Pulmonary artery endothelial cell (primary cell): ENCODE results near the gene PHEX. TPM values are rescaled to one million over a fixed set of nuclear protein-coding genes. Genes with fewer than 3 reads are reported as not detected.

ENCODE experiments used
- DNase-seq: peaks from one replicate; pipeline ENCODE4 v3.0.0-alpha.2; 2011; ENCODE audit warnings: low read depth, low spot score
- total RNA-seq: library from RNA; depleted of rRNA; stranded (reverse); fragments of >200 nt; gene quantifications from 2 replicates; pipeline ENCODE4 v1.2.3, GENCODE V29; 2014

The PHEX gene
- total RNA-seq, 1 donor from 2014 or later: 1.1 TPM

DNA sequence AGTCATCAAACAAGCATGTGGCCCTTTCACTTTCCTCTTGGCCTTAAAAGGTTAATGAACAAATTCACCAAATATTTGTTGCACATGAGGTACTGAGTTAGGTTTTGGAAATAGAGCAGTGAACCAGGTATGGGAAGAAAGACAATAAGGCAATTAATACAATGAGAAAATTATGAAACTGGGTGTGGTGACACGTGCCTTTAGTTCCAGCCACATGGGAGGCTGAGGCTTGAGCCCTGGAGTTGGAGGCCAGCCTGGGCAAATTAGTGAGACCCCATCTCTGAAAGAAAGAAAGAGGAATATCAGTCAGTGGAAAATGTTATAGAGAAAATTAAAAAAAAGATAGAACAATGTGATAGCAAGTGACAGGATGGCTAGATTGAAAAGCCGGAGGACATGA lies 8.1 kb downstream of the PHEX start:
- no peak for DNase-seq

GRCh38 chrX:22041907-22042530 lies 9.9 kb downstream of the PHEX start:
- DNase-seq: no peak

DNA sequence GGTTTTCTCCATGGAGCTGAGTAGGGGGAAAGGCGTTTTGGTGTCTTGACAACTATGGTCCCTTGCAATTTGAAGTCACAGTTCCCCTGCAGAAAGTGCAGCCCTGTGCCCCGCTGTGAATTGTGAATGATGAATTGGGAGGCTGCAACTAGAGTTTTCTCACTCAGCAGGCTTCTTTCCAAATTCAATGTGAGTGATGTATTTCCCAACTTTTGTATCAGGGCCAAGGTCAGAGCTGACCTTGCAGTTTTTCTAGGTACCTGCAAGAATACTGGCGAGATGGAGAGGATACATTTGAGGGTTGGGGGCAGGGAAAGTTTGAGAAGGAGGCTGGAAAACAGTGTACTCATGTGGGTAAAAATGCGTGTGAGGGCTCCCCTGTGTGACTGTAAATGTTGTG lies 11.7 kb downstream of the PHEX start:
- no peak for DNase-seq

GRCh38 chrX:22047468-22047867 lies 15.3 kb downstream of the PHEX start:
- no peak for DNase-seq

DNA sequence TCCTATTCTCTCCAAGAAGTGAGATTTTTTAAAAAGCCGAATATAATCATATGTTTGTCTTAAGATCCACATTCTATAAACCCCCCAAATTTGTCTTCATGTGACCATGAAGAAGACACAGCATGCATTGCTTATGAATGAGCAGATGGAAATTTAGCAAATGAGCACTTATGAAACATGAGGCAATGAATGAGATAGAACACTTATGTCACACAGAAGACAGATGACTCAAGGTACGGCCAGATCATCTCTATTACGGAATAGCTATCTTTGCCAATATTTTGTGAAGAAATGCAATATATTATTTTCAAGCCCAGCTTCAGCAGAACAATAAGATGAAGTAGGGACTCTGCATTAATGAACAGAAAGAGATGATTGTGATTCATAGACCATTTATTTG lies 21.4 kb downstream of the PHEX start:
- no peak for DNase-seq

DNA sequence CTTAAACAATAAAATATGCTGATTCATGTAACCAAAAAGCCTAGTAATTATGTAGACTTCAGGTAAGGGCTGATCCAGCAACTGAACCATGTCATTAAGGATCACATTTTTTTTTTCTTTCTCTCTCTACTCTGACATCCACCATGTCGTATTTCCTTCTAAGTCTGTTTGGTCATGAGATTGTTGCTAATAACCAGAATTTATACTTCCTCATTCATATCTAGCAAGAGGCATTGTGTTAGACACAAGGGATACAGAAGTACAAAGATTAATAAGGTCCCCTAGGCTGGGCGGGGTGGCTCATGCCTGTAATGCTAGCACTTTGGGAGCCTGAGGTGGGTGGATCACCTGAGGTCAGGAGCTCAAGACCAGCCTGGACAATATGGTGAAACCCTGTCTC lies 24.1 kb downstream of the PHEX start:
- no peak for DNase-seq

DNA sequence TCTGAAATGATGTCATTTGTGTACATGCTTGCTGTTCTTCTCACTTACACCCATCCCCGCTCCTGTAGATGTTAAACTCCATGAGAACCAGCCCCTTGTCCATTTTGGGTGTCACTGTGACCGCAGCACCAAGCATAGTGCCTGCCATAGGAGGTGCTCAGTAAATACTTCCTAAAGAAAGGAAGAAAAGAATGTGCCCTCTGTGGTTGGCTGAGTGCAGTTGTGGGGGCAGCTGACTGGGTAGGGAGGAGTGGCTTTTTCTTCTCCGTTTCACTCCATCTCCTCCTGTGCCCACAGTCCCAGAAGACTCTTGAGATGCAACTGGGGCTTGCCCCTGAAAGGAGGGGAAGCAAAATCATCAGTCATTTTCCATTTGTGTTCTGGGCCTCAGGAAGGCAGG lies 25.5 kb downstream of the PHEX start:
- no peak for DNase-seq

GRCh38 chrX:22059775-22060174 lies 27.6 kb downstream of the PHEX start:
- no peak for DNase-seq

- no peak for DNase-seq
Observed at GRCh38 chrX:22060415-22061280, 28.5 kb downstream of the PHEX start.

DNA sequence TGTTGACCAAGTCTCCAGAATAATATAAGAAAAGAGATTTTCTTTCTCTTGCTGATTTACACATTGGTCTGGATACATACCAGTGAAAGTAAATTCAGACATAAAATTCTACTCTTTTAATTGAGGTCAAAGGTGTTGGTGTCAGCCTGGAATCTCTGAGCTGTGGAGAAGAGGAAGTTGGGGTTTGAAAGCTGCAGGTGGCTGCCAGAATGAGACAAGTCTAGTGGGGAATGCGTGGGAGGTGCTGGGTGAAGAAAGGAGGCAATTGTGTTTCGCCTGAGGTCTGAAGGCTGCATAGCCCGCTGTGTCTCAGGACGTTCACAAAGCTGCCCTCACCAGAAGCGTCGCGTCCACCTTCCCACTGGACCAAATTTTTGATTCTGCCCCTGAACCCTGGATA lies 31.2 kb downstream of the PHEX start:
- DNase-seq: no peak

DNA sequence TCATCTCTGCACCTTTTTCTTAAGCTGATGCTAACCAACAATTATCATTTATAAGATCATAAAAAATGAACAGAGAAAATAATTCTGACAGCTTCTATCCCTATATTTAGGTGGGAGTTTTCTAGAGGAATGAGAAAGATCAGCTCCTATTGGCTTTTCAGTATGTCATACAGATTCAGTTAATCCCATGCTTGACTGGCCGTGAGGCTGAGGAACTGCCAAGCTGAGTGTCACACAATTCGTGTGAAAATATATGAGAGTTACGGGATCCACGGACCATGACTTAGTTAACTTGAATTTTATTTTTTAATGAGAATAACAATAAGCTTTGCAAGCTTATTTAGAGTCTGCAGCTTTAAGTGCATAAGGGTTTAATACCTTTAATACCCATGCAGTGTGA lies 37.5 kb downstream of the PHEX start:
- no peak for DNase-seq

DNA sequence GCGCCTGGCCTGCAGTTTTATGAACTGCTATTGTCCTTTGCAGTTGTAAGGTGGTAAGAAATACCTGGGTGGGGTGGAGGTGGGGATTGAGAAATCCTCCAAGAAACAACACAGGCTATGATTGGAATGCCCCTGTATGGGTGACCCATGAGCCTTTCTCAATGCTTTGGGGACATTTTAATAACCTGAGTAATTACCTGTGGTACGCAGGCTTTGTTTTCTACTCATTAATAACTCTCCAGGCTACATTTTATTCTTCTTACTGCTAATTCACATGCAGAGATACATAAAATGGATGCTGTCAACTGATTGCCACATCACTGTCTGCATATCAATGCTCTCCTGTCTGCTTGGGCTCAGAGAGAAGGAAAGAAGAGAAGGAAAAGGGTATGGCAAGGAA lies 41.8 kb downstream of the PHEX start:
- no peak for DNase-seq

DNA sequence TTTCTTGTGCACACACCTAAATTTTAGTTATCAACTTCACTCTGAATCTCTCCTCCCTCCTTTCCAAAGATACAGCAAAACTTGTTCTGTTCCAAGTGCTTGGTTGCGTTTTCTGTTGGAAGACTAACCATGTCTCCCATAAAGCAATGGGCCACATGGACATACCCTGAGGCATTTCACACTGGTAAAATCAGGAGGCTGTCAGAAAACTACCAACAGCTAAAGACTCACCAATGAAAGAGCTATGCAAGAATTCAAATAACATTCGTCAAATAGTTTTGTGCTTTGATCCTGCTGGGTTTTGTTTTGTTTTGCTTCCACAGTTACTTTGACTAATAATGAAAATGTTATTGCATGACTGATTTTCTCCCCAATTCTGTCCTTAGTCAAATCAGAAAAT lies 46.0 kb downstream of the PHEX start:
- DNase-seq: no peak

DNA sequence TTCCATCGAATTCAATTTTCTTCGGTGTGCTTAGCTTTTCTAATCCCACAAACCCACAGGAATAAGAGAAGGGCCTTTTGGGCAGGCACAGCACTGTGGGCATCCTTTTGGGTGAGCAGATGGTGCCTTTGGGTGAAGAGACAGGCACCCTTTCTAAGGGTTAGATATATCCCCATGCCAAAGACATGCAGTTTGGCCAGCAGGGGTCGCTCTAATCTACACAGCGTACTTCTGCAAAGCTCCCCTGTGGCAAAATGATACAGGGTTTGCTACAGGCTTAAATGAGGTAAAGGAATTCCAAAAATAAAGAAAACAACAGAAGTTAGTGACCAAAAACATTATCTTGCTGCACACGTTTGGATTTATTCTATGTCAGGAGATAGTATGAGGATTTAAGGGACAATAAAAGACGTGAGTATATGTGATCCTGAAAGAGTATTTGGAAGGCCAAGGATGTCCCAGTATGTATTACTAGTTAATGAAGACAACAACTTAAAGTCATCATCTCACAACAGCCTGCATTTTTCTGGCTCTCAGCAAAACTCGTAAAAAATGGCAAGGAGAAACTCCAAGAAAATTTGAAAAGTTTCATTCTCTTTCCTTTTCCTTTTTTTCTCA lies 49.5 kb downstream of the PHEX start:
- no peak for DNase-seq

DNA sequence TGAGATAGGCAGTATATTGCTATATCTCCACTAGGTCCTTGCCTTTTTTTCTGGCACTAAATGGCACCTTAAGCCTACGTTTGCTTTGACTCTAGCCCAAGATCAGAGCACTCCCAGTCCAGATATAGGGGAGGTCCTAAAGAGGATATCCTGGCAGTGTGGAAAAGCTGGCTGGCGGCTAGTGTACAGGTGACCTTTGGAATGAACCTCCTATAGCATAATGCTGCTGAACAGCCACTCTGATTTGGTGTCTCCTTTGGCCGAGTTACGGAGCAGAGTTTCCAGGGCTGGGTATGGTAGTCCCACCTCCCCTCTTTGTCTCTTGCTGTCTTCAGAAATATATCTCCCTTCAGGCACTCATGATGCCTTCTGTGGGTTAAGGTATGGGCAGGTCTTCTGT lies 53.9 kb downstream of the PHEX start:
- DNase-seq: no peak

GRCh38 chrX:22087011-22087557 lies 55.0 kb downstream of the PHEX start:
- DNase-seq: no peak

DNA sequence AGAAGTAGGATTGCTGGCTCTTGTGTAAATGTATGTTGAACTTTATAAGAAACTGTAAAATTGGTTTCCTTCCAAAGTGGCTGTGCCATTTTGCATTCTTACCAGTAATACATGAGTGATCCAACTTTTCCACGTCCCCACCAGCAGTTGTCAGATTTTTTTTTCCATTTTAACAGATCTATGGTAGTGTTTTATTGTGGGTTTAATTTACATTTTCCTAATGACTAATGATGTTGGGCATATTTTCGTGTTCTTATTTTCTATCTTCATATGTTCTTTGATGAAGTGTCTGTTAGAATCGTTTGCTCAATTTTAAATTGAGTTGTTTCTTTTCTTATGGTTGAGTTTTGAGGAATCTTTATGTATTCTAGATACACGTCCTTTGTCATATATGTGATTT lies 56.2 kb downstream of the PHEX start:
- no peak for DNase-seq

DNA sequence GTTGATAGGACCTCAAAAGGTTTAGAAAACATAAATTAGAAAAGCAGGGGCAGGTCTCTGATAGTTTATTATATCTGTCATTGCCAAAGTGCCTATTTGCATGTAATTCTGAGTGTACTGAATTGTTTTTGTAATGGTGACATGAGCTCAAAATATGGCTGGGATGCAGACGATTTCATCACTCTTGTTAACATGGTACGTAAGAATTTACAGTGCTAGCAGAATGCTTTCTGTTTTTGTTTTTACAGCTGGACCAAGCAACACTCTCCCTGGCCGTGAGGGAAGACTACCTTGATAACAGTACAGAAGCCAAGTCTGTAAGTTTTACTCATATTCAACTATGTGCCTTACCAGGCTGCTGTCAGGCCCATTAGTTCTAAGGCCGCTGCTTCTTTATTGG lies 58.1 kb downstream of the PHEX start:
- no peak for DNase-seq

DNA sequence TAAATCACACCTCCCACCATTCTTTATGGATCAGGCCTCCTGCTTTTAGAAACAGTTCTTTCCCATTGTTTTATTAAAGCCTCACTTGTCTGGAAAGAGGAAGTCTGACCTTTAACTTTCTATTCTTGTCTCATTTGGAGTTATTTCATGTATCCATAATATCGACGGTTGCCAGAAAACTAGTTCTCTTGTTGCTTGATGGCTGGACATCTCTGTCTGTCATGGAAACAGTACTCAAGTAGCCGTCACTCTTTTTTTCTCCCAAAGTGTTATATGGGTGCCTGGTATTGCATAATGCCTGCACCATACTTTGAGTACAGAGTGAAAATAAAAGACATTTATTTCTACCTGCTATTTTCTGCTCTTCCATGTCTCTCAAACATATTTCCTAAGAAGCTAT lies 61.4 kb downstream of the PHEX start:
- DNase-seq: peak; percentile 22

DNA sequence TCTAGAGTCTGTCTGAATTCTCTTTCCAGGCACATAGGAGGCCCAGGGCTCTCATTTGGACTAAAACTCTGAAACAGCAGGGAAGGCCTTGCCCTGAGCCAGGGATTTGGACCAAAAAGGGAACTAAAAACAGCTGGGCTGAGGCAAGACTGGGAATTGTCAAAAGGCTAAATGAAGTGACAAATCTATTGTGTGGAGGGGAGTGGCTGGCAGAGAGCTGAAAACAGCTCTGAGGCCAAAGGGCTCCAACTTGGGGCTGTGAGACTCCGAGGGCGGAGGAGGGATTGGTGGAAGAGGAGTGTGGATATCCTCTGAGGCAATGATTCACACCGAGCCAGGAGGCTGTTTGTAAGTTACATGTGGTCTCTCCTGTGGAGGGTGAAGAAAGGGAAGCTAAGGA lies 63.2 kb downstream of the PHEX start:
- no peak for DNase-seq

- DNase-seq: no peak
Observed at GRCh38 chrX:22095856-22096255, 63.7 kb downstream of the PHEX start.

DNA sequence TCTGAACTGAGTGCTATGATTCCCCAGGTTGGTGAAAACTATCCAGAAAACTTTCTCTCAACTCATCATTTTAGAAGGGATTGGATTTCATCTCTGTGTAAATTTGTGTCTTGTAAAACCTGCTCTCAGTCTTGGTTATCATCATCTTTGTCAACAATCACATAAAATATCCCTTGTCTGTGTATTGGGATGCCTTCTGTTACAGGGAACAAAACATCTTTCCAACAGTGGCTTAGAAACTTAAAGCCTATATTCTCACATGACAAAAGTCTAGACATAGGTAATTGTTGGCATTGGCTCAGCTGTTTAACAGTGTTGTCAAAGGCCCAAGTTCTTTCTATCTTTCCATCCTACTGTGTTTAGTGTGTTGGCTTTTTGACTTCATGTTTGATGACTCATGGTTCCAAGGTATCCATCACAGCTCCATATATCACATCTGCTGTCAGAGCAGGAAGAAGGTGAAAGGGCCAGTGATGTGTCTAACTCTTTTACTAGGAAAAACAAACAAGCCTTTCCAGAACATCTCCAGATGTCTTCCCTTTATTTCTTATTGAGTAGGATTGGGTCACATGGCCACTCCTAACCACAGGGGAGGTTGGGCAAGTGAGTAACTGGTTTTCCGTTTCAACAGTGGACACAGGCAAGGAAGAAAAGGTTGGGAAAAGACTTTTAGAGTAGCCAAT lies 65.0 kb downstream of the PHEX start:
- DNase-seq: no peak
